GM23338 (cell line): Measurements from ENCODE around the gene DRICH1. TPM values are rescaled to one million over a fixed set of nuclear protein-coding genes. Genes with fewer than 3 reads are reported as not detected.

ENCODE experiments used
- ATAC-seq: fragments of 200-7000 bp; cut with Tn5 transposase; 3 replicates; pipeline ENCODE4 v1.9.1; 2020
- DNase-seq: peaks from one replicate; pipeline ENCODE4 v3.0.0-alpha.2; 2015; ENCODE audit warnings: low spot score
- H2AFZ ChIP-seq: fragments of 200-600 bp; sonication (generic); 2 replicates; pipeline ENCODE4 v1.8.0; 2016; ENCODE audit warnings: antibody characterized with exemption, mild to moderate bottlenecking, moderate library complexity
- H3F3A ChIP-seq: fragments of 200-600 bp; sonication (generic); replicated peaks from 2 replicates; pipeline ENCODE4 v1.8.0; 2017; ENCODE audit warnings: antibody characterized with exemption, mixed run types, low read depth
- H3K27ac ChIP-seq: fragments of 200-600 bp; sonication (generic); 2 replicates; pipeline ENCODE4 v1.6.1; 2016; ENCODE audit warnings: low read depth
- H3K27me3 ChIP-seq: fragments of 200-600 bp; sonication (generic); 2 replicates; pipeline ENCODE4 v1.8.0; 2016; ENCODE audit warnings: mild to moderate bottlenecking, mixed run types, moderate library complexity; ENCODE audit not compliant: insufficient read depth
- H3K36me3 ChIP-seq: fragments of 200-600 bp; sonication (generic); 2 replicates; pipeline ENCODE4 v1.8.0; 2016; ENCODE audit warnings: mild to moderate bottlenecking; ENCODE audit not compliant: insufficient read depth
- H3K4me1 ChIP-seq: fragments of 200-600 bp; sonication (generic); 2 replicates; pipeline ENCODE4 v1.8.0; 2016; ENCODE audit warnings: mild to moderate bottlenecking, moderate library complexity; ENCODE audit not compliant: insufficient read depth
- H3K4me2 ChIP-seq: fragments of 200-600 bp; sonication (generic); 2 replicates; pipeline ENCODE4 v1.7.1; 2017; ENCODE audit warnings: mixed run types
- H3K4me3 ChIP-seq: fragments of 200-600 bp; sonication (generic); 2 replicates; pipeline ENCODE4 v1.6.1; 2016; ENCODE audit warnings: mixed run types
- H3K79me2 ChIP-seq: fragments of 200-600 bp; sonication (generic); replicated peaks from 2 replicates; pipeline ENCODE4 v1.8.0; 2017; ENCODE audit warnings: mild to moderate bottlenecking; ENCODE audit not compliant: insufficient read depth
- H3K9me2 ChIP-seq: fragments of 200-600 bp; sonication (generic); 2 replicates; pipeline ENCODE4 v1.8.0; 2017; ENCODE audit not compliant: insufficient read depth
- H4K20me1 ChIP-seq: fragments of 200-600 bp; sonication (generic); replicated peaks from 2 replicates; pipeline ENCODE4 v1.8.0; 2017; ENCODE audit warnings: mild to moderate bottlenecking; ENCODE audit not compliant: insufficient read depth
- H3K27ac Mint-ChIP-seq: 2 replicates; pipeline ENCODE4 v1.8.0; 2020; ENCODE audit warnings: inconsistent platforms, mild to moderate bottlenecking, moderate library complexity, mixed read lengths
- H3K27me3 Mint-ChIP-seq: 3 replicates; pipeline ENCODE4 v1.8.0; 2022; ENCODE audit warnings: low read depth, mild to moderate bottlenecking, moderate library complexity, mixed read lengths, inconsistent platforms; ENCODE audit not compliant: insufficient read depth, poor library complexity
- H3K36me3 Mint-ChIP-seq: 3 replicates; pipeline ENCODE4 v1.8.0; 2021; ENCODE audit warnings: low read depth, mild to moderate bottlenecking, inconsistent platforms, moderate library complexity, mixed read lengths
- H3K4me1 Mint-ChIP-seq: 3 replicates; pipeline ENCODE4 v1.8.0; 2020; ENCODE audit warnings: mild to moderate bottlenecking, inconsistent platforms, mixed read lengths
- H3K4me3 Mint-ChIP-seq: 3 replicates; pipeline ENCODE4 v1.8.0; 2021; ENCODE audit warnings: moderate library complexity, mild to moderate bottlenecking, inconsistent platforms, mixed read lengths
- H3K9me3 Mint-ChIP-seq: 3 replicates; pipeline ENCODE4 v1.8.0; 2020; ENCODE audit warnings: moderate library complexity, mild to moderate bottlenecking, inconsistent platforms, mixed read lengths
- CTCF ChIP-seq, 2 experiments: fragments of 200-600 bp in 1 of 2; sonication (generic) in 1 of 2; conservative IDR thresholded peaks; 2 replicates each; pipeline versions ENCODE4 v1.5.1 to v1.6.1; 2016 to 2017; ENCODE audit warnings: antibody characterized with exemption in 2 of 2, low read depth in 2 of 2, mild to moderate bottlenecking in 2 of 2, moderate library complexity in 1 of 2
- ETS1 ChIP-seq: IDR thresholded peaks from 2 replicates; pipeline ENCODE4 v1.6.1; 2016; ENCODE audit warnings: antibody characterized with exemption
- EZH2 ChIP-seq: fragments of 200-600 bp; sonication (generic); IDR thresholded peaks from one replicate; pipeline ENCODE4 v1.8.0; 2017; ENCODE audit warnings: antibody characterized with exemption, mild to moderate bottlenecking, low read depth; ENCODE audit not compliant: unreplicated experiment
- EZH2phosphoT487 ChIP-seq: fragments of 200-600 bp; sonication (generic); IDR thresholded peaks from one replicate; pipeline ENCODE4 v1.8.1; 2018; ENCODE audit warnings: antibody characterized with exemption; ENCODE audit not compliant: unreplicated experiment
- POLR2AphosphoS5 ChIP-seq: IDR thresholded peaks from 2 replicates; pipeline ENCODE4 v1.6.1; 2016; ENCODE audit warnings: antibody characterized with exemption, low read depth
- REST ChIP-seq: IDR thresholded peaks from one replicate; pipeline ENCODE4 v1.6.1; 2018; ENCODE audit warnings: antibody characterized with exemption; ENCODE audit not compliant: unreplicated experiment
- ZNF114 ChIP-seq: fragments of 250-450 bp; sonication (Bioruptor Pico); IDR thresholded peaks from 2 replicates; pipeline ENCODE4 v1.5.0; 2020; ENCODE audit warnings: mild to moderate bottlenecking, moderate library complexity
- ZNF462 ChIP-seq: fragments of 250-450 bp; sonication (Bioruptor Pico); IDR thresholded peaks from 2 replicates; pipeline ENCODE4 v1.5.0; 2020; ENCODE audit warnings: mild to moderate bottlenecking, moderate library complexity
- polyA plus RNA-seq: library from polyadenylated mRNA; unstranded; fragments of >200 nt; fragmentation: Nextera tagmentation; extraction: Ambion mirVana; gene quantifications from 2 replicates; pipeline ENCODE4 v1.2.1, GENCODE V29; 2016
- total RNA-seq: library from RNA; depleted of rRNA; stranded (reverse); fragments of >200 nt; shearing (Covaris generic); gene quantifications from 2 replicates; pipeline ENCODE4 v1.2.3, GENCODE V29; 2014

Gene DRICH1
- total and polyA plus RNA-seq, 2 experiments from 2014 or later, result not detected

GRCh38 chr22:23574877-23575276, 57.2 kb downstream of the DRICH1 start (continued):
- TF ChIP-seq ZNF462 (no peak), EZH2phosphoT487 (no peak), CTCF (conservative IDR thresholded peaks at IDR 0.05; ENCODE audit: low read depth in 2 of 2) (no peak), EZH2 (no peak), POLR2AphosphoS5 (no peak)

GRCh38 chr22:23574371-23574811, 57.7 kb downstream of the DRICH1 start:
- no peaks in the 10 kb centered on the region for H3K79me2 ChIP-seq
- TF ChIP-seq REST, result no peak
- TF ChIP-seq EZH2, result no peak
- no peak for TF ChIP-seq ETS1
- no peak for TF ChIP-seq ZNF114
- no peak for TF ChIP-seq EZH2phosphoT487
- no peaks in the 10 kb centered on the region for H3K27me3 ChIP-seq
- H3K9me3 Mint-ChIP-seq, result no peaks in the 10 kb centered on the region; the same call in 2 of the 3 replicates
- H3K36me3 Mint-ChIP-seq, result no peaks in the 10 kb centered on the region; the same call in 2 of the 3 replicates
- no peak overlapping the region for H3K4me3 ChIP-seq
- H3K27ac ChIP-seq, result no peak overlapping the region
- no peaks in the 10 kb centered on the region for H3F3A ChIP-seq
- H3K4me1 ChIP-seq, result no peaks in the 10 kb centered on the region
- H3K36me3 ChIP-seq, result no peaks in the 10 kb centered on the region
- no peaks in the 10 kb centered on the region for H3K9me2 ChIP-seq
- no peak overlapping the region for H3K4me3 Mint-ChIP-seq
- ATAC-seq (peak; percentile 83), DNase-seq (no peak)
- peaks cover 25% of the 10 kb centered on the region for H3K27me3 Mint-ChIP-seq
- H3K4me2 ChIP-seq, result no peak overlapping the region
- H4K20me1 ChIP-seq, result no peaks in the 10 kb centered on the region
- no peaks in the 10 kb centered on the region; the same call in 2 of the 3 replicates for H3K4me1 Mint-ChIP-seq
- no peak overlapping the region for H2AFZ ChIP-seq
- H3K27ac Mint-ChIP-seq, result no peak overlapping the region
